Measurements from ENCODE around the gene PRF1.
"Not testable (repeated sequence)": the region's sequence is repeated elsewhere in the genome, so short reads cannot be mapped to it uniquely, and the experiment has no call there.

PRF1 gene

DNA sequence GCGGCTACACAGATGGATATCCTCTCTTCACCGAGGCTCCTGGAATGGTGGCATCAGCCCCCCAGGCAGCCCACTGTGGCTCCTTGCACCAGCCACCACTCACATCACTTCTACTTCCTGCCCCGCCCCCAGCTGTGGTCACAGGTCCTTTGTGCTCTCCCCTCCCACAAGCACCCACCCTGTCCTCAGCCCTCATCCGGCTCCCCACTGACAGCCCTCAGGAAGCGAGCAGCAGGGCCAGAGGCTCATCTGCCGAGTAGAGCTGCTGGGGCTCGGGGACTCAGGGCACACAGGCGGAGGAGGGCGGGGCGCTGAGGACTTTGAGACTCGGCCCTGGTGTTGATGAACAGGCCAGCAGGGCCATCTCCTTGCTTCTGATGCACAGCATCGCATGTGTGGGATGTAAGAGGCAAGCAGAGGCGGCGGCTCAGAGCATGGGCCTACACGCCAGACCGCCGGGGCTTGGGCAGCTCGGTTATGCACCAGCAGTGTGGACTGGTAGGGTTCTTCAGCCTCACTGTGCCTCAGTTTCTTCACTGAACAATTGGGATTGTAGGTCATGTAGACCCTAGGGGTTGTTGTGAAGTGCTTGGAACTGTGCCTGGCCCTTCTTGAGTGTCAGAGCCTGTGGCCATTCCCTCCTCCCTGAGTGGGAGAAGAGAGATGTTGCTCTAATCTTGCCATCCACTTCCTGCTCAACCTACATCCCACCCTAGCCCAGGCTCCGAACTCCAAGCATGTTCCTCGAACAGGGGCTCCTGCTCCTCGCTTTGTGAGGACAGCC lies at the start of gene PRF1:
Gene PRF1 (minus strand): TSS at position 77 of the 784 bp plus-strand sequence. CDS start 1,839 bp downstream, outside the sequence.
- no peak for DNase-seq

DNA sequence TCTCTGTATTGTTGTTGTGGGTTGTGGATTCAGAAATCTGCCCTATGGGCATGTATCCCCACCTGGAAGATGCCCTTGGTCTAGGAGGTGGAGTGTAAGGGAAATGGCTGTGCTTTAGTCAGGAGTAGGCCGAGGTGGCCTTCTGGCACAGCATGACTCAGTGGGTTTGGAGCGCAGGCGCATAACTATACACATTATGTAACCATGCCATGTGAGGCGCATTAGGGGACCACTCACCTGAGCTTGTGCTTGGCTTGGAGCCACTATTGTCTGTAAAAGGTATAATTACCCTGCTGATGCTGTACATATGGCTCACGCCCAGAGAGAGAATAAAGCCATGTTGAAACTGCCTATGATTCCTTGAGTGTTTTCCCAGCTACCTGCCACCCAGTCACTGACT lies 49.1 kb upstream of the PRF1 start:
- peak; percentile 71 for DNase-seq

DNA sequence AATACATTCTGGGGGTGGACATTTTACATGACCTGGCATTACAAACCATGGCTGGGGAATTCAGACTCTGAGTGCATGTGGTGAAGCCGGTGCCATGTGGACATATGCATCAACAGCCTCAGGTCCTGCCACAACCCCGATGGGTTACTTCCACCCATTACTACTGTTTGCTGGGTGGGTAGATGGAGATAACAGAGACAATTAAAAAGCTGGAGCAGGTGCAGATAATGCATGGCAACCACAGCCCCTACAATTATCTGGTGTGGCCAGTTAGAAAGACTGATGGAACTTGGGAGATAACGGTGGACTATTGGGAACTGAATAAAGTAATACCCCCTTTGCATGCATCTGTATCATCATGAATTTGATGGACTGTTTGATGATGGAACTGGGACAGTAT lies 48.2 kb upstream of the PRF1 start:
- no peak for DNase-seq

DNA sequence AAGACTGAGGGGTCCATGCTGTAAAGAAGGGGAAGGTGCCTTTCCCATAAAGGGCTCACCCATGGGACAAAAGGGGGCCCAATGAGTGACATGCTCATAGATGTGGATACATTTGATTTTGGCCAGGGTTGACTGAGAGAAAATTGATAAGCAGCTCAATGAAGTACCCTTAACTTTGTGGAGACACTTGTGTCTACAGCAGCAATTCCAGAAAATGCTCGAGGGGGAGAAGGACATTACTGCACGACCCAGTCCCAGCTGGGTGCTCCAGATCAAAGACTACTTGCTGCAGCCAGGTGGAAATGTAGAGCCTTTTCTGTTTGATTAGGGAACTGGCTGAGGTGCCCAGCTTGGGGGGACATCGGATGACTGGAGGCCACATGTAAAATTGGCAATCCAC lies 47.6 kb upstream of the PRF1 start:
- DNase-seq, result no peak

DNA sequence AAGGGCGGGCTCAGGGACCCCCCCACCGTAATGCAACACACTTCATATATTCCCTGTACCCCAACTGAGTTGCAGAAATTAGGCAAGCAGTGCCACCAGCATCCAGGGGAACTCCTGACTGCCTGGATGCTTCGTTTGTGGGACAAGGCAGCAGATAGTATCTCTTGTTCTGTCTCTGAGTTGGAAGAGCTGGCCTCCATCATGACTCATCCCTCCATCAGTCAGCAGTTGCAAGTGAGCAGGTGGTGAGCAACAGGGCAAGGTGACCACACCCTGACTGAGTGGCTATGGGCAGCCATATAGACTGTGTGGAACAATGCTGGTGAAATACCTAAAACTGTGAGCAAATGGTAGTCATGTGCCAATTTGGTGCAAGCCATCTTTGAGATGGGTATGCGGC lies 47.0 kb upstream of the PRF1 start:
- DNase-seq, result peak; percentile 74

DNA sequence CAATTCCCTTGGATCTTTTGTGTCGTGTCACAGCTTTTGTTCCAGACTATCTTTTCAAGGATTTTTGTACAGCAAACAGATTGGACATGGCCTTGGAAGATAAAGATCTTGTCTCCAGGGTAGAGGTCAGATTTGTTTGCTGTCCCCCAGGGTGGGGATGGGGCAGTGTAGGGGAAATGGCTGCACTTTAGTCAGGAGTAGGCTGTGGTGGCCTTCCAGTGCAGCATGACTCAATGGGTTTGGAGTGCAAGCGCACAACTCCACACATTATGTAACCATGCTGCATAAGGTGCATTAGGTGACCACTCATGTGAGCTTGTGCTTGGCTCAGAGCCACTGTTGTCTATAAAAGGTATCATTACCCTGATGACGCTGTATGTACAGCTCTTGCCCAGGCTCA lies 45.9 kb upstream of the PRF1 start:
- peak; percentile 70 for DNase-seq

DNA sequence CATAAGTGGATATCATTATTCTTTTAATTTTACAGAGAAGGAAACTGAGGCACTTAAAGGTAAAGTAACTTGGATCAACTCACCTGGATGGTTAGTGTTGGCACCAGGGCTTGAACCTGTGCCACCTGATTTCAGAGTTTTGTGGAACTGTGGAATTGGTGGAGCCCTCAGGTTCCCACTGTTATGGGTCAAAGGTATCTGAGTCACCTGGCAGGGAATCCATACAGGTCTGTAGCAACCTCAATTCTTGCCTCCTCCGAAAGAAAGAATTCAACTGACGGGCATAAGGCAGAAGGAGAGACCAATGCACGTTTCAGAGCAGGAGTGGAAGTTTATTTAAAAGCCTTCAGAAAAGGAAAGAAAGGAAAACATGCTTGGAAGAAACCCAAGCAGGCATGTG lies 44.5 kb upstream of the PRF1 start:
- no peak for DNase-seq

DNA sequence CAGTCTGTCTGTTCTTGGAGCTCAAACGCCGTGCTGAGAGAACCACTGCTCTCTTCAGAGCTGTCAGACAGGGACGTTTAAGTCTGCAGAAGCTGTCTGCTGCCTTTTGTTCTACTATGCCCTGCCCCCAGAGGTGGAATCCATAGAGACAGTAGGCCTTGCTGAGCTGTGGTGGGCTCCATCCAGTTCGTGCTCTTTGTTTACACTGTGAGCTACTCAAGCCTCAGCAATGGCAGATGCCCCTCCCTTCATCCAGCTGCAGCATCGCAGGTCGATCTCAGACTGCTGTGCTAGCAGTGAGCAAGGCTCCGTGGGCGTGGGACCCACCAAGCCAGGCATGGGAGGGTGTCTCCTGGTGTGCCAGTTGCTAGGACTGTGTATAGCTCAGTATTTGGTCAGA lies 42.4 kb upstream of the PRF1 start:
- not testable (repeated sequence) for DNase-seq

DNA sequence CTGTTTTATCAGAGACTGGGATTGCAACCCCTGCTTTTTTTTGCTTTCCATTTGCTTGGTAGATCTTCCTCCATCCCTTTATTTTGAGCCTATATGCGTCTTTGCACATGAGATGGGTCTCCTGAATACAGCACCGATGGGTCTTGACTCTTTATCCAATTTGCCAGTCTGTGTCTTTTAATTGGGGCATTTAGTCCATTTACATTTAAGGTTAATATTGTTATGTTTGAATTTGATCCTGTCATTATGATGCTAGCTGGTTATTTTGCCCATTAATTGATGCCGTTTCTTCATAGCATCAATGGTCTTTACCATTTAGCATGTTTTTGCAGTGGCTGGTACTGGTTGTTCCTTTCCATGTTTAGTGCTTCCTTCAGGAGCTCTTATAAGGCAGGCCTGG lies 40.7 kb upstream of the PRF1 start:
- DNase-seq, result not testable (repeated sequence)

DNA sequence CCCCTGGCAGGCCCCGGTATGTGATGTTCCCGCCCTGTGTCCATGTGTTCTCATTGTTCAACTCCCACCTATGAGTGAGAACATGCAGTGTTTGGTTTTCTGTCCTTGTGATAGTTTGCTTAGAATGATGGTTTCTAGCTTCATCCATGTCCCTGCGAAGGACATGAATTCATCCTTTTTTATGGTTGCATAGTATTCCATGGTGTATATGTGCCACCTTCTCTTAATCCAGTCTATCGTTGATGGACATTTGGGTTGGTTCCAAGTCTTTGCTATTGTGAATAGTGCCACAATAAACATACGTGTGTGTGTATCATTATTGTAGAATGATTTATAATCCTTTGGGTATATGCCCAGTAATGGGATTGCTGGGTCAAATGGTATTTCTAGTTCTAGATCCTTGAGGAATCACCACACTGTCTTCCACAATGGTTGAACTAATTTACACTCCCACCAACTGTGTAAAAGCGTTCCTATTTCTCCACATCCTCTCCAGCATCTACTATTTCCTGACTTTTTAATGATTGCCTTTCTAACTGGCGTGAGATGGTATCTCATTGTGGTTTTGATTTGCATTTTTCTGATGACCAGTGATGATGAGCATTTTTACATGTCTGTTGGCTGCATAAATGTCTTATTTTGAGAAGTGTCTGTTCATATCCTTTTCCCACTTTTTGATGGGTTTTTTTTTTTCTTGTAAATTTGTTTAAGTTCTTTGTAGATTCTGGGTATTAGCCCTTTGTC lies 37.3 kb upstream of the PRF1 start:
- not testable (repeated sequence) for DNase-seq

DNA sequence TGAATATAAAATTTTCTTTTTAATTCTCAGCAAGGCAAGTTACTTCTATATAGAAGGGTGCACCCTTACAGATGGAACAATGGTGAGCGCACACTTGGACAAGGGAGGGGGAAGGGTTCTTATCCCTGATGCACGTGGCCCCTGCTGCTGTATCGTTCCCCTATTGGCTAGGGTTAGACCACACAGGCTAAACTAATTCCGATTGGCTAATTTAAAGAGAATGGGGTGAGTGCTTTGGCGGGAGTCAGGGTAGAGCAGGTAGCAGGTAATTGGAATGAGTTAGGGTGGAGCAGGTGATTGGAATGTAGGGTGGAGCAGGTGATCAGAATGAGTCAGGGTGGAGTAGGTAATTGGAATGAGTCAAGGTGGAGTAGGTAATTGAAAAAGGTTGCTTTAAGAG lies 32.0 kb upstream of the PRF1 start:
- DNase-seq, result not testable (repeated sequence)

DNA sequence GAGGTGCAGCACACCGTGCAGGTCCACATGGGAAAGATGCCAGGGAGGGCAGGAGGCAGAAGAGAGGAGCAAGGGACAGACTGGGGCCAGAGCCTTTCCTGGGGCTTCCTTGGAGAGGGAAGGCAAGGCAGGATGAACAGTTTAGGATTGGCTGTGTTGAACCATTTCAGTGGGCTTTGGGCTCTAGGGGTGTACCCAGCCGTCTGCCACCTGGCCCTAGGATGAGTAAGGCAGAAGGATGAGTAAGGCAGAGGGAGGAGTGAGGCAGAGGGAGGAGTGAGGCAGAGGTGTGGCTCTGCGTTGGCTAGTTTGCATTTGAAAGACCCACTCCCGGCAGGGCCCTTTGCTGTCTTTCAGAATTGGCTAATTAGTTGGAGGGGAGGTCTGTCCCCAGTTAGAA lies 31.5 kb upstream of the PRF1 start:
- no peak for DNase-seq

DNA sequence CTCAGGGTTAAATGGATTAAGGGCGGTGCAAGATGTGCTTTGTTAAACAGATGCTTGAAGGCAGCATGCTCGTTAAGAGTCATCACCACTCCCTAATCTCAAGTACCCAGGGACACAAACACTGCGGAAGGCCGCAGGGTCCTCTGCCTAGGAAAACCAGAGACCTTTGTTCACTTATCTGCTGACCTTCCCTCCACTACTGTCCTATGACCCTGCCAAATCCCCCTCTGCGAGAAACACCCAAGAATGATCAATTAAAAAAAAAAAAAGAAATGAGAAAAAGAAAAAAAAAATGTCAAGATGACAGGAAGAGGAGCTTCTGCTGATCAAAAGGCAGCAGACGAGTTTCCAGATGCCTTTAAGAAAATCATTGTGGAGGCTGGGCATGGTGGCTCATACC lies 29.2 kb upstream of the PRF1 start:
- not testable (repeated sequence) for DNase-seq

DNA sequence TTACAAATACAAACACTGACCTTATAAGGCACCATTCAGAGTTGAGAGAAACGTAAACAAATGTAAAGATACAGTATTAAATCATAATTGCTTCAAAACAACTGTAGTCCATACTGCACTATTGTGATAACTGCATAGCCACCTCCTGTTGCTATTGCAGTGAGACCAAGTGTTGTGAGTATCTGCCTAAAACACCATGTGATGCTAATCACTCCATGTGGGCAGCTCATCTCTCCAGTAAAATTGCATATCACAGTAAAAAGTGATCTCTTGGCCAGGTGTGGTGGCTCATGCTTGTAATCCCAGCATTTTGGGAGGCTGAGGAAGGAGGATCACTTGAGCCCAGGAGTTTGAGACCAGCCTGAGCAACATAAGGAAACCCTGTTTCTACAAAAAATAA lies 26.8 kb upstream of the PRF1 start:
- no peak for DNase-seq

DNA sequence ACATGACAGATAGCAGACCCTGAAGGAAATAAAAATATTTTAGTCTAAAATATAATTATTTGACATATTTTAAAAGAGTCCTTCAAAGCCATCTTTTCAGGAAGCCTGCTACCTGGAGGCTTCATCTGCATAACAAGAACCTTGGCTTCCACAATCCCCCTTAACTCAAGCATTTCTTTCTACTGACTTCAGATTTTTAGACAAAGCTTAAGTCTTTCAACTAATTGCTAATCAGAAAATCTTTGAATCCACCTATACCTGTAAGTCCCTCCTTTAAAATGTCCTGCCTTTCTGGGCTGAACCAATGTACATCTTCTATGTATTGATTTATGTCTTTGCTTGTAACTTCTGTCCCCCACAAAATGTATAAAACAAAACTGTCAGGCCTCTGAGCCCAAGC lies 23.5 kb upstream of the PRF1 start:
- DNase-seq, result no peak

DNA sequence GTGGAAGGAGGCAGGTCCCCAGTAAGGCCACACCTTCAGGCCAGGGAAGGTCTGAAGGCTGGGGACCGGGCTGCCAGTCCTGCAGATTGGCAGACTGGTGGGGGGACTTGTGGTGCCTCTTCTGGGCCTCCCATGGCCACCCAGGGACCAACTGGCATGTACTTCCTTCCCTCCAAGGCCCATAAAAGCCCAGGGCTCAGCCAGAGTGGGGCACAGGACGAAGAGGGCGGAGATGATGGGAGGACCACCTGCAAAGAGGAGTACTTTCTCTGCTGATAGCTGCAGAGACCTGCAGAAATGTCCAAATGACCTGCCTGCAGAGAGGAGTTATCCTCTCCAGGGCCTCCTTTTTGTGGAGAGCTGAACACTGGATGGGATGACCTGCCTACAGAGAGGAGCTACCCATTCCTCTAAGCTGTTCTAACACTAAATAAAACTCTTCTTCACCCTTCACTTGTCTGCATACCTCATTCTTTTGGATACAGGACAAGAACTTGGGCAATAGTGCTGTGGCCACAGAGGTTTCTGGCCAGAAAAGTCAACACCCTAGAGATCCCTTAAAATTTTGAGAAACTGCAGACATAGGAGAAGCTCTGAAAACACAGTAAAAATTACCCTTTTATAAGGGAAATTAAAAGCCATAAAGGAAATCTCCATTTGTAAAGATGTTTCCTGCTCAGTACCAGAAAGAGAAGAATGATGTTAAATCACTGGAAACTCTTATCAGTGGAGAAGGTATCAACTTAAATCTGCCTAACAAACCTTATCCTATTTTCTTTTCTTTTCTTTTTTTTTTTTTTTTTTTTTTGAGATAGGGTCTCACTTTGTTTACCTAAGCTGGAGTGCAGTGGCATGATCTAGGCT lies 20.7 kb upstream of the PRF1 start:
- no peak for DNase-seq

DNA sequence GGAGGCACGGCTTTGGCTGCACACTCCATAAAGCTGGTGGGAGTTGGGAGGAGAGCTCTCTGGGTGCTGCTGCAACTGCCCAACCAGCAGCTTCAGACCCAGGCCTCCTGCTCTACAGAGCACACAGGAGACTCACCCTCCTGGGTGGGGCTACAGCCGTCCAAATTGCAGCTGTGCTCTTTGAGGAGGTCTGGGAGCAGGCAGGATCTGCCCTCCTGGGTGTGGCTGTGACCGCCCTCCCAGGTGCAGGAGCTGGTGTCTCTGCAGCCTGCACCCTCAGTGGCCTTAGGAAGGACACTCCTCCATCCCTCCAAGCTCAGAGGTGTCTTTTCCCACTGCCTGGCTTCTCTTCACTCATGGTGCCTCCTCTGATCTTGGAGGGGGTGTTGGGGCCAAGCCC lies 20.0 kb upstream of the PRF1 start:
- no peak for DNase-seq

DNA sequence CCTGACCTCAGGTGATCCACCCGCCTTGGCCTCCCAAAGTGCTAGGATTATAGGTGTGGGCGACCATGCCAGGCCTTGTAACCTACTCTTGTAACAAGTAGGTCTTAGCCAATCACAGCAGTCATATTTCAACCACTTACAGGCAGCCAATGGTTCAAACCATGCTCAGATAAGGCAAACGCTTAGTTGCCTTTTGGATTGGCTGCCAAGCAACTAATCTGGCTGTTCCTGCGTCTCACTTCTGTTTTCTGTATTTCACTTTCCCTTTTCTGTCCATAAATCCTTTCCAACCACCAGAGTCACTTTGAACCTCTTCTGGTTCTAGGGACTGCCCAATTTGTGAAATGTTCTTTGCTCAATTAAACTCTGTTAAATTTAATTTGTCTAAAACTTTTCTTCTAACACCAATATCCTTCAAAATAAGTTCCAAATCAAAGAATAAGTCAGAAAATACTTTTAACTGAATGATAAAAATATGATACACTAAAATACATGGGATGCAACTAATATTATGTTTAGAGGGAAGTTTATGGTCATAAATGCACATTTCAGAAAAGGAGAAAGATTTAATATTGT lies 19.1 kb upstream of the PRF1 start:
- DNase-seq, result no peak

DNA sequence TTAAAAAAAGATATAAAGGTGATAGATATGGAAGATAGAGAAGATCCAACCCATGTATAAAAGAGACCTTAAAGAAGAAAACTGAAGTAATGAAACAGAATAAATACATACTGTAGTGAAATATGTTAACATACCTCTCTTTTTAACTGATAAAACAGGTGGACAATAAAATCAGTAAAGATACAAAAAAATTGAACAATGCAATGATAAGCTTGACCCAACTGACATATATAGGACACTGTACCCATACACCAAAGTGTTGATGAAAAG lies 17.4 kb upstream of the PRF1 start:
- DNase-seq, result no peak

DNA sequence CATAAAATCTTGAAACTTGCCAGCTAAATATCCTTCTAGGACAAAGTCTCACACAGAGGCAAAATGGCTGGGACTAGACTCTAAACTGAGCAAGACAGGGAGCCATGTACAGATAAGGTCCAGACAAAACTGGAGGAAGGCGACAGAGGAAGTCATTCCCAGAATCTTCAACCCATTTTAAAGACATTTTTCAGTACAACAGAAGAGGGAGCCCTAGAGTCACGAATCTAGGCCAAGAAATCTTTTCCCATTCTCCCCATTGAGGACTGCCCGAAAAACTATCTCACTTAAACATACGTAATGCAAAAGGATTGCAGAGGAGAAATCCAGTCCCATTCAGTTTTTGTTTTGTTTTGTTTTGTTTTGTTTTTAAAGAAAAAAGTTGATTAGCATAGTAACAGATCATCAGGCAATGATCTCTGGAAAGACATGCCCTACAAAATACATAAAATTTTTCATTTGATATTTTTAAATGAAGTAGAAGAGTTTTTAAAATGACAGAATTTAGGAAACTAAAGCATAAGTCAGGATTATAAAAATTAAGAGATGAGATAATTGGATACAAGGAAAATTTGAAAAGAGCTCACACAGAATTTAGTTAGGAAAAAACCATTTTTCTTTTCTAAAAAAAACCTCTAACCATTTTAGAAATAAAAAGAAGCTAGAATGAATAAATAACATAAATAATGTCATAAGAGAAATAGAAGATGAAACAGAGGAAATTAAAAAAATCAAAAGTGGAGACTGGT lies 16.9 kb upstream of the PRF1 start:
- peak; percentile 69 for DNase-seq

DNA sequence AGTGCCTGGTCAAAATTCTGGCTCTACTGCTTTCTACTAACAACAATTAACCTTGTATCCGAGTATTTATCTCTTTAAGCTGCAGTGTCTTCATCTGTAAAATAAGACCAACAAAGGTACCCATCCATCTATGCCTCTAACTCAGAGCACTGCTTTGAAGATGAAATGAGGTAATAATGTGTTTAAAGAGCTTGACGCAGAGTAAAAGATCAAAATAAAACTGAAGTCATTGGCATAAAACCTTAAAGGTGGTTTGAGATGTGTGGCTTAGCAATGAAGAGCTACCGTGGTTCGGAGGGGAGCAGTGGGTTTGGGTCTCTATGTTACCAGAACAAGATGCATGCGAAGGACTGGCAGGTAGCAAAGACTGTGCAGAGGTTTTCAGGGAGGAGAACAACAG lies 16.1 kb upstream of the PRF1 start:
- no peak for DNase-seq

DNA sequence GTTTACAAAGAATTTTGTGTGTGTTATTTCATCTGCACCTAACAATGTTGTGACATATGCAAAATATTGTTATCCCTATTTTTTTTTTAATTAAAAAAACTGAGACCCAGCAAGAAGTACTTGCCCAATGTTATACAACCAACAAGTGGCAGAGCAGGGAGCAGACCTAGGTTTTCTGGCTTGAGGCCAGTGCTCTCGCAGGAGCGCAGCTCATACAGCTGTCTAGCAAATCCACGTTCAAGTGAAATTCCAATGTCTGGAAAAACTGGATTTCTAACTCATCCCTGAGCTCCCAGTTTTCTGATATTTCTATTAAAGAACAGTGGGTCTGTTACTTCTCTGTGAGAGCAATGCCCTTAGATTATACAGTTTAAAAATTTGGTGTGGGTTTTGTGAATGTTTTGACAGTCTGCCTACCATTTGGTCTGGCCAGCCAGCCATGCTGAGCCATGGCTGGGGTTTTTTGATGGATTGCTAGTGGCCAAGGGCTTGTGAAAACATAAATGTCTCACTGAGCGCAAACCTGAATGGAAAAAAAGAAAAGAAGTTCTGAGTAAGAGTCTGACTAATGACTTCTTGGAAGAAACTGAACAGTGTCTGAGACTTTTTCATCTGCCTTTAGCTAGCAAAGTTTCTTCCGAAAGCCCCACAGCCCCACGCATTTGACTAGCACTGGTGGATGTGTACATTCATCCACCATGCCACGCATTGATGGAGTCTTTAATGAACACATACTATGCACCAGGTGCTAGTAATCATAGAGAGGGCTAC lies 15.4 kb upstream of the PRF1 start:
- DNase-seq, result no peak
